H9 (cell line): ENCODE data around the gene INSC. TPM values are rescaled to one million over a fixed set of nuclear protein-coding genes. Genes with fewer than 3 reads are reported as not detected.

Source experiments
- DNase-seq: peaks from one replicate; pipeline ENCODE4 v3.0.0-alpha.2; 2017
- H2AFZ ChIP-seq: one replicate; pipeline ENCODE4 v1.6.1; 2013; ENCODE audit warnings: mild to moderate bottlenecking, low read length, control low read depth, moderate library complexity
- H2AK5ac ChIP-seq: 2 replicates; pipeline ENCODE4 v1.6.1; 2013; ENCODE audit warnings: low read length, control low read depth, mixed read lengths; ENCODE audit not compliant: insufficient read length
- H2BK120ac ChIP-seq: one replicate; pipeline ENCODE4 v1.6.1; 2013; ENCODE audit warnings: low read depth, mild to moderate bottlenecking, low read length, control low read depth, inconsistent platforms; ENCODE audit not compliant: poor library complexity, severe bottlenecking
- H2BK12ac ChIP-seq: 2 replicates; pipeline ENCODE4 v1.6.1; 2013; ENCODE audit warnings: low read length, control low read depth, mixed read lengths, low read depth; ENCODE audit not compliant: insufficient read length
- H2BK15ac ChIP-seq: 2 replicates; pipeline ENCODE4 v1.6.1; 2013; ENCODE audit warnings: low read depth, low read length, control low read depth
- H2BK20ac ChIP-seq: one replicate; pipeline ENCODE4 v1.6.1; 2013; ENCODE audit warnings: low read depth, mild to moderate bottlenecking, low read length, control low read depth, inconsistent platforms; ENCODE audit not compliant: poor library complexity, severe bottlenecking
- H2BK5ac ChIP-seq: 2 replicates; pipeline ENCODE4 v1.6.1; 2013; ENCODE audit warnings: low read length, control low read depth, mixed read lengths; ENCODE audit not compliant: insufficient read length
- H3K14ac ChIP-seq: 2 replicates; pipeline ENCODE4 v1.6.1; 2013; ENCODE audit warnings: low read length, control low read depth; ENCODE audit not compliant: insufficient read depth
- H3K18ac ChIP-seq: 2 replicates; pipeline ENCODE4 v1.6.1; 2013; ENCODE audit warnings: low read depth, mild to moderate bottlenecking, mixed read lengths, low read length, control low read depth; ENCODE audit not compliant: insufficient read length
- H3K23ac ChIP-seq: 2 replicates; pipeline ENCODE4 v1.6.1; 2013; ENCODE audit warnings: low read length, control low read depth, mixed read lengths, low read depth; ENCODE audit not compliant: insufficient read length
- H3K23me2 ChIP-seq: 2 replicates; pipeline ENCODE4 v1.6.1; 2013; ENCODE audit warnings: low read depth, mild to moderate bottlenecking, mixed read lengths, low read length, control low read depth; ENCODE audit not compliant: insufficient read length, poor library complexity, severe bottlenecking
- H3K27ac ChIP-seq: 2 replicates; pipeline ENCODE4 v1.5.1; 2013; ENCODE audit warnings: low read length, control low read depth, mixed read lengths, low read depth; ENCODE audit not compliant: insufficient read length
- H3K27me3 ChIP-seq: 2 replicates; pipeline ENCODE4 v1.6.1; 2013; ENCODE audit warnings: low read length, control low read depth, inconsistent platforms; ENCODE audit not compliant: insufficient read depth
- H3K4ac ChIP-seq: 2 replicates; pipeline ENCODE4 v1.6.1; 2013; ENCODE audit warnings: low read depth, mild to moderate bottlenecking, control low read depth, inconsistent platforms, low read length, moderate library complexity
- H3K4me1 ChIP-seq: 2 replicates; pipeline ENCODE4 v1.6.1; 2013; ENCODE audit warnings: low read length, control low read depth, inconsistent platforms; ENCODE audit not compliant: insufficient read depth
- H3K4me2 ChIP-seq: 2 replicates; pipeline ENCODE4 v1.6.1; 2013; ENCODE audit warnings: low read length, control low read depth, mixed read lengths; ENCODE audit not compliant: insufficient read length, insufficient read depth
- H3K56ac ChIP-seq: 2 replicates; pipeline ENCODE4 v1.6.1; 2013; ENCODE audit warnings: low read depth, mild to moderate bottlenecking, mixed read lengths, low read length, control low read depth; ENCODE audit not compliant: insufficient read length
- H3K79me1 ChIP-seq: 2 replicates; pipeline ENCODE4 v1.6.1; 2013; ENCODE audit warnings: low read depth, mild to moderate bottlenecking, moderate library complexity, low read length, control low read depth, inconsistent platforms; ENCODE audit not compliant: insufficient read depth, poor library complexity, severe bottlenecking
- H3K79me2 ChIP-seq: 2 replicates; pipeline ENCODE4 v1.6.1; 2013; ENCODE audit warnings: low read length, control low read depth, inconsistent platforms; ENCODE audit not compliant: insufficient read depth
- H3K9ac ChIP-seq: 2 replicates; pipeline ENCODE4 v1.6.1; 2013; ENCODE audit warnings: low read length, control low read depth, mixed read lengths; ENCODE audit not compliant: insufficient read length; ENCODE audit errors: extremely low read depth
- H3K9me3 ChIP-seq: one replicate; pipeline ENCODE4 v1.6.1; 2013; ENCODE audit warnings: low read depth, low read length, inconsistent platforms; ENCODE audit not compliant: control insufficient read depth
- H3T11ph ChIP-seq: one replicate; pipeline ENCODE4 v1.6.1; 2013; ENCODE audit warnings: mild to moderate bottlenecking, low read length, control low read depth, inconsistent platforms
- H4K20me1 ChIP-seq: one replicate; pipeline ENCODE4 v1.6.1; 2013; ENCODE audit not compliant: control insufficient read depth, insufficient read length, insufficient read depth
- H4K5ac ChIP-seq: 2 replicates; pipeline ENCODE4 v1.6.1; 2013; ENCODE audit warnings: low read depth, mild to moderate bottlenecking, mixed read lengths, low read length, control low read depth; ENCODE audit not compliant: insufficient read length
- H4K8ac ChIP-seq: replicated peaks from 2 replicates; pipeline ENCODE4 v1.6.1; 2013; ENCODE audit warnings: low read length, control low read depth, mixed read lengths, low read depth; ENCODE audit not compliant: insufficient read length
- H4K91ac ChIP-seq: 2 replicates; pipeline ENCODE4 v1.6.1; 2013; ENCODE audit warnings: low read depth, mild to moderate bottlenecking, moderate library complexity, mixed read lengths, low read length, control low read depth; ENCODE audit not compliant: insufficient read length
- H3K27ac Mint-ChIP-seq, 3 experiments: 2 replicates in 2 of 3; 3 replicates in 1 of 3; pipeline ENCODE4 v1.8.0; 2020 to 2021; ENCODE audit warnings: mixed read lengths in 3 of 3, mild to moderate bottlenecking in 1 of 3, moderate library complexity in 1 of 3
- H3K27me3 Mint-ChIP-seq: 2 replicates; pipeline ENCODE4 v1.8.0; 2021; ENCODE audit warnings: low read depth, mild to moderate bottlenecking, moderate library complexity, mixed read lengths
- H3K36me3 Mint-ChIP-seq, 3 experiments: 2 replicates in 2 of 3; 3 replicates in 1 of 3; pipeline ENCODE4 v1.8.0; 2020 to 2021; ENCODE audit warnings: low read depth in 3 of 3, mixed read lengths in 3 of 3; ENCODE audit not compliant: insufficient read depth in 1 of 3
- H3K4me1 Mint-ChIP-seq, 2 experiments: 2 replicates each; pipeline ENCODE4 v1.8.0; 2020; ENCODE audit warnings: mixed read lengths in 2 of 2
- H3K4me3 Mint-ChIP-seq, 2 experiments: 2 replicates in 1 of 2; 3 replicates in 1 of 2; pipeline ENCODE4 v1.8.0; 2020 to 2021; ENCODE audit warnings: mild to moderate bottlenecking in 2 of 2, mixed read lengths in 2 of 2, moderate library complexity in 1 of 2
- H3K9me3 Mint-ChIP-seq, 2 experiments: 2 replicates in 1 of 2; 3 replicates in 1 of 2; pipeline ENCODE4 v1.8.0; 2020; ENCODE audit warnings: mild to moderate bottlenecking in 2 of 2, mixed read lengths in 2 of 2, moderate library complexity in 1 of 2
- CTCF ChIP-seq: fragments of 200-600 bp; sonication (generic); conservative IDR thresholded peaks from 3 replicates; pipeline ENCODE4 v1.8.0; 2021; ENCODE audit warnings: antibody characterized with exemption, mild to moderate bottlenecking
- WGBS: extraction: QIAGEN DNeasy Blood & Tissue Kit; methylation state at CpG from one replicate; pipeline ENCODE4 v1.1.7; 2013; ENCODE audit warnings: missing lambda C conversion rate, low lambda C conversion rate, mixed read lengths; ENCODE audit not compliant: insufficient read length; ENCODE audit errors: extremely low coverage; 5-methylcytosine and 5-hydroxymethylcytosine counted together
- total RNA-seq: library from RNA; stranded (reverse); gene quantifications from 2 replicates; pipeline ENCODE4 v1.2.1, GENCODE V29; 2021

Gene INSC
- total RNA-seq, 1 experiment from 2014 or later: not detected

GRCh38 chr11:15074206-15075161 lies 40.2 kb upstream of the INSC start:
- Histone ChIP-seq H3K4me1 (no peaks in the 10 kb centered on the region), H3K56ac (no peak overlapping the region)

More at GRCh38 chr11:15074206-15075161, 40.2 kb upstream of the INSC start:
- H4K5ac ChIP-seq: no peak overlapping the region
- H3K23ac ChIP-seq: no peak overlapping the region
- peak overlapping the region; percentile 46 for H3K4me2 ChIP-seq
- no peak overlapping the region for H3K27ac ChIP-seq
- no peak overlapping the region for H3T11ph ChIP-seq
- no peak overlapping the region for H2BK12ac ChIP-seq
- H3K9me3 Mint-ChIP-seq: peaks cover 21 to 26% of the 10 kb centered on the region in 2 experiments
- no peak overlapping the region for H2BK20ac ChIP-seq
- no peak overlapping the region for H3K9ac ChIP-seq
- H3K79me2 ChIP-seq: no peaks in the 10 kb centered on the region
- no peaks in the 10 kb centered on the region for H3K79me1 ChIP-seq
- no peak overlapping the region for H2AK5ac ChIP-seq
- no peak overlapping the region for H3K14ac ChIP-seq
- H3K27me3 Mint-ChIP-seq: peaks cover 14% of the 10 kb centered on the region
- peaks cover 2 to 16% (median 4%) of the 10 kb centered on the region in 3 experiments; a peak in 6 of 7 replicates for H3K36me3 Mint-ChIP-seq
- H3K4ac ChIP-seq: no peak overlapping the region
- H3K4me3 Mint-ChIP-seq: peak overlapping the region in 1 of 2 experiments; percentile 79; a peak in 3 of 5 replicates
- no CpG with 5 or more reads among the region's 33 CpGs for WGBS
- DNase-seq: peak; percentile 97
- H3K9me3 ChIP-seq: no peaks in the 10 kb centered on the region
- H3K4me1 Mint-ChIP-seq: peaks cover 9 to 12% of the 10 kb centered on the region in 2 experiments
- H3K18ac ChIP-seq: no peak overlapping the region
- peaks cover 8% of the 10 kb centered on the region for H3K23me2 ChIP-seq
- H2AFZ ChIP-seq: peak overlapping the region; percentile 9
- peak; percentile 91 for TF ChIP-seq CTCF
- H3K27ac Mint-ChIP-seq: no peak overlapping the region
- H4K20me1 ChIP-seq: no peaks in the 10 kb centered on the region
- no peak overlapping the region for H2BK120ac ChIP-seq
- no peaks in the 10 kb centered on the region; the same call in 1 of the 2 replicates for H3K27me3 ChIP-seq
- no peak overlapping the region for H4K8ac ChIP-seq
- H2BK5ac ChIP-seq: no peak overlapping the region
- no peak overlapping the region for H4K91ac ChIP-seq
- H2BK15ac ChIP-seq: no peak overlapping the region
